Ectodermal cell (in vitro differentiated cells): Measurements from ENCODE around the gene NPHS1.

ENCODE experiments used
- H3K27ac ChIP-seq: 2 replicates; pipeline ENCODE4 v1.7.0; 2013; ENCODE audit warnings: mild to moderate bottlenecking, low read depth, low read length; ENCODE audit not compliant: insufficient read depth, poor library complexity, severe bottlenecking
- H3K27me3 ChIP-seq: 2 replicates; pipeline ENCODE4 v1.7.0; 2013; ENCODE audit warnings: mild to moderate bottlenecking, low read length; ENCODE audit not compliant: insufficient read depth, control insufficient read depth, poor library complexity, severe bottlenecking
- H3K36me3 ChIP-seq: one replicate; pipeline ENCODE4 v1.7.0; 2013; ENCODE audit warnings: low read length; ENCODE audit not compliant: control insufficient read depth, insufficient read depth
- H3K4me1 ChIP-seq: one replicate; pipeline ENCODE4 v1.7.0; 2013; ENCODE audit warnings: low read length; ENCODE audit not compliant: control insufficient read depth, insufficient read depth
- H3K4me3 ChIP-seq: 2 replicates; pipeline ENCODE4 v1.7.0; 2013; ENCODE audit warnings: low read depth, low read length, control low read depth; ENCODE audit not compliant: insufficient read depth
- H3K9me3 ChIP-seq: 2 replicates; pipeline ENCODE4 v1.7.0; 2013; ENCODE audit warnings: mild to moderate bottlenecking, low read length, moderate library complexity; ENCODE audit not compliant: control insufficient read depth
- WGBS, 2 experiments: methylation state at CpG; one replicate each; pipeline ENCODE4 v1.1.7; 2013; ENCODE audit warnings: missing lambda C conversion rate in 2 of 2; 5-methylcytosine and 5-hydroxymethylcytosine counted together

The NPHS1 gene

GRCh38 chr19:35862528-35862927 is 10.2 kb upstream of the NPHS1 start:
- H3K27ac ChIP-seq = no peak overlapping the region
- peaks cover 50% of the 10 kb centered on the region for H3K27me3 ChIP-seq
- H3K4me1 ChIP-seq = peaks cover 22% of the 10 kb centered on the region
- H3K36me3 ChIP-seq = peaks cover 3% of the 10 kb centered on the region
- no peaks in the 10 kb centered on the region for H3K9me3 ChIP-seq
- H3K4me3 ChIP-seq = no peak overlapping the region
- 91 to 92% methylated on average over 14 of the region's 14 CpGs for WGBS, 2 experiments

GRCh38 chr19:35861640-35862160 is 9.4 kb upstream of the NPHS1 start:
- peaks cover 3% of the 10 kb centered on the region for H3K36me3 ChIP-seq
- WGBS, 2 experiments = 47 to 52% methylated on average over 19 of the region's 19 CpGs
- peak overlapping the region; percentile 39 for H3K4me3 ChIP-seq
- peaks cover 59% of the 10 kb centered on the region for H3K27me3 ChIP-seq
- no peaks in the 10 kb centered on the region for H3K9me3 ChIP-seq
- peaks cover 20% of the 10 kb centered on the region for H3K4me1 ChIP-seq
- H3K27ac ChIP-seq = peak overlapping the region; percentile 72

GRCh38 chr19:35860818-35861639 is 8.7 kb upstream of the NPHS1 start:
- 5 to 6% methylated on average over 55 of the region's 55 CpGs for WGBS, 2 experiments
- H3K4me1 ChIP-seq = peaks cover 20% of the 10 kb centered on the region
- peak overlapping the region; percentile 39 for H3K4me3 ChIP-seq
- H3K27ac ChIP-seq = peak overlapping the region; percentile 72
- peaks cover 65% of the 10 kb centered on the region for H3K27me3 ChIP-seq
- no peaks in the 10 kb centered on the region for H3K9me3 ChIP-seq
- H3K36me3 ChIP-seq = peaks cover 3% of the 10 kb centered on the region

- 9 to 10% methylated on average over 24 of the region's 24 CpGs for WGBS, 2 experiments
- Histone ChIP-seq H3K27me3 (peaks cover 66% of the 10 kb centered on the region), H3K36me3 (no peaks in the 10 kb centered on the region), H3K4me3 (peak overlapping the region; percentile 39), H3K27ac (no peak overlapping the region), H3K9me3 (no peaks in the 10 kb centered on the region), H3K4me1 (peaks cover 25% of the 10 kb centered on the region)
Observed at GRCh38 chr19:35860436-35860817, 8.1 kb upstream of the NPHS1 start.

GRCh38 chr19:35859414-35859813 is 7.1 kb upstream of the NPHS1 start:
- 82 to 89% methylated on average over 4 of the region's 4 CpGs for WGBS, 2 experiments
- H3K4me1 ChIP-seq = peaks cover 34% of the 10 kb centered on the region
- no peaks in the 10 kb centered on the region for H3K9me3 ChIP-seq
- H3K27me3 ChIP-seq = peaks cover 72% of the 10 kb centered on the region
- no peak overlapping the region for H3K4me3 ChIP-seq
- no peaks in the 10 kb centered on the region for H3K36me3 ChIP-seq
- no peak overlapping the region for H3K27ac ChIP-seq

GRCh38 chr19:35858311-35858710 is 6.0 kb upstream of the NPHS1 start:
- no peak overlapping the region for H3K4me3 ChIP-seq
- H3K36me3 ChIP-seq = no peaks in the 10 kb centered on the region
- peaks cover 34% of the 10 kb centered on the region for H3K4me1 ChIP-seq
- H3K9me3 ChIP-seq = no peaks in the 10 kb centered on the region
- H3K27me3 ChIP-seq = peaks cover 74% of the 10 kb centered on the region
- WGBS, 2 experiments = 85 to 86% methylated on average over 6 of the region's 6 CpGs
- H3K27ac ChIP-seq = no peak overlapping the region

GRCh38 chr19:35856546-35857149 is 4.3 kb upstream of the NPHS1 start, which contains the start of gene KIRREL2:
KIRREL2 (plus strand) TSS chr19:35856911; CDS start chr19:35857120, 209 bp downstream.
- Histone ChIP-seq H3K4me3 (peak within 1 kb of the TSS; percentile 52), H3K27me3 (peaks cover 68% of the 10 kb centered on the region), H3K36me3 (no peaks in the 10 kb centered on the region), H3K9me3 (no peaks in the 10 kb centered on the region), H3K27ac (peak within 1 kb of the TSS; percentile 65), H3K4me1 (peaks cover 31% of the 10 kb centered on the region)
- 1% methylated on average over 42 of the region's 42 CpGs for WGBS, 2 experiments

GRCh38 chr19:35853038-35853756 is 893 bp upstream of the NPHS1 start:
- Histone ChIP-seq H3K4me3 (no peak overlapping the region), H3K27me3 (peaks cover 59% of the 10 kb centered on the region), H3K36me3 (no peaks in the 10 kb centered on the region), H3K4me1 (peaks cover 20% of the 10 kb centered on the region), H3K9me3 (no peaks in the 10 kb centered on the region), H3K27ac (no peak overlapping the region)
- 83 to 87% methylated on average over 8 of the region's 8 CpGs for WGBS, 2 experiments

- H3K27me3 ChIP-seq = peaks cover 58% of the 10 kb centered on the region
Observed at GRCh38 chr19:35851213-35852028, 883 bp downstream of the NPHS1 start.

More at GRCh38 chr19:35851213-35852028, 883 bp downstream of the NPHS1 start:
- H3K4me1 ChIP-seq = peaks cover 20% of the 10 kb centered on the region
- 67 to 68% methylated on average over 32 of the region's 32 CpGs for WGBS, 2 experiments
- no peak overlapping the region for H3K27ac ChIP-seq
- H3K9me3 ChIP-seq = no peaks in the 10 kb centered on the region
- no peaks in the 10 kb centered on the region for H3K36me3 ChIP-seq
- no peak overlapping the region for H3K4me3 ChIP-seq
